WI38 (cell line): Measurements from ENCODE around the gene EHBP1.

Experiments used
- H3K4me3 ChIP-seq: 2 replicates; pipeline ENCODE4 v1.5.1; 2011; ENCODE audit warnings: low read depth, mild to moderate bottlenecking, control low read depth, low read length
- CTCF ChIP-seq: IDR thresholded peaks from 2 replicates; pipeline ENCODE4 v1.5.1; 2012; ENCODE audit warnings: low read depth, mild to moderate bottlenecking, control low read depth, low read length

EHBP1 gene

GRCh38 chr2:62858231-62858832 is 152.8 kb downstream of the EHBP1 start:
- no peak for TF ChIP-seq CTCF

GRCh38 chr2:62868947-62869346 is 163.4 kb downstream of the EHBP1 start:
- no peak for TF ChIP-seq CTCF
- no peak overlapping the region for H3K4me3 ChIP-seq

More at GRCh38 chr2:62858231-62858832, 152.8 kb downstream of the EHBP1 start:
- H3K4me3 ChIP-seq: no peak overlapping the region

GRCh38 chr2:62870966-62871365 is 165.5 kb downstream of the EHBP1 start:
- H3K4me3 ChIP-seq: no peak overlapping the region
- no peak for TF ChIP-seq CTCF

- TF ChIP-seq CTCF: no peak
- H3K4me3 ChIP-seq: no peak overlapping the region
Measured at GRCh38 chr2:62871506-62871905, 166.0 kb downstream of the EHBP1 start.

- no peak overlapping the region for H3K4me3 ChIP-seq
- no peak for TF ChIP-seq CTCF
Measured at GRCh38 chr2:62873603-62874002, 168.1 kb downstream of the EHBP1 start.

- no peak for TF ChIP-seq CTCF
- no peak overlapping the region for H3K4me3 ChIP-seq
Measured at GRCh38 chr2:62874881-62875383, 169.4 kb downstream of the EHBP1 start.

- no peak overlapping the region for H3K4me3 ChIP-seq
- no peak for TF ChIP-seq CTCF
Measured at GRCh38 chr2:62881162-62881795, 175.8 kb downstream of the EHBP1 start.
